IMR-90 (cell line): ENCODE measurements around the gene TMEM163. TPM values are rescaled to one million over a fixed set of nuclear protein-coding genes. Genes with fewer than 3 reads are reported as not detected.

ENCODE experiments used
- ATAC-seq: fragments of 200-7000 bp; cut with Tn5 transposase; 2 replicates; pipeline ENCODE4 v1.9.1; 2020; ENCODE audit warnings: low read depth, mild to moderate bottlenecking, moderate library complexity
- BruUV-seq: library from RNA; stranded (reverse); fragments of 400-500 nt; replicated peaks from 2 replicates; lab custom pipeline; 2021; lab: Mats Ljungman, UMichigan
- CTCF ChIA-PET: fragments of 300-600 bp; formaldehyde crosslinking; extraction: SDS; loops from one replicate; lab custom pipeline; 2021; ENCODE audit warnings: antibody characterized with exemption; lab: Yijun Ruan, JAX
- POLR2A ChIA-PET: fragments of 300-600 bp; sonication (Branson Sonifier 250); formaldehyde crosslinking; loops from one replicate; lab custom pipeline; 2022; ENCODE audit warnings: antibody characterized with exemption; ENCODE audit not compliant: unreplicated experiment; lab: Charles Lee
- DNase-seq: peaks from one replicate; pipeline ENCODE4 v3.0.0; 2013
- H2AFZ ChIP-seq: replicated peaks from 2 replicates; pipeline ENCODE3; 2013; ENCODE audit warnings: low read length, mild to moderate bottlenecking; ENCODE audit not compliant: poor library complexity
- H2AK5ac ChIP-seq: 2 replicates; pipeline ENCODE4 v1.6.1; 2013; ENCODE audit warnings: low read depth, low read length, inconsistent platforms
- H2AK9ac ChIP-seq: replicated peaks from 2 replicates; pipeline ENCODE3; 2013; ENCODE audit warnings: mild to moderate bottlenecking, low read depth, low read length, moderate library complexity; ENCODE audit not compliant: poor library complexity
- H2BK120ac ChIP-seq: 2 replicates; pipeline ENCODE4 v1.6.1; 2013; ENCODE audit warnings: low read depth, low read length, inconsistent platforms
- H2BK15ac ChIP-seq: 3 replicates; pipeline ENCODE4 v1.6.1; 2013; ENCODE audit warnings: low read depth, low read length, inconsistent platforms
- H2BK20ac ChIP-seq: 2 replicates; pipeline ENCODE4 v1.6.1; 2013; ENCODE audit warnings: low read depth, mild to moderate bottlenecking, inconsistent platforms, low read length, moderate library complexity
- H2BK5ac ChIP-seq: 2 replicates; pipeline ENCODE4 v1.6.1; 2013; ENCODE audit warnings: mild to moderate bottlenecking, low read depth, low read length, inconsistent platforms; ENCODE audit not compliant: poor library complexity, severe bottlenecking
- H3K14ac ChIP-seq: replicated peaks from 2 replicates; pipeline ENCODE4 v1.6.1; 2013; ENCODE audit warnings: low read depth, low read length, inconsistent platforms
- H3K18ac ChIP-seq: 2 replicates; pipeline ENCODE4 v1.6.1; 2013; ENCODE audit warnings: low read depth, low read length, control low read depth
- H3K23ac ChIP-seq: 2 replicates; pipeline ENCODE4 v1.6.1; 2013; ENCODE audit warnings: low read depth, low read length, inconsistent platforms
- H3K27ac ChIP-seq: 2 replicates; pipeline ENCODE4 v1.5.1; 2013; ENCODE audit warnings: mild to moderate bottlenecking, control low read depth, low read length; ENCODE audit not compliant: insufficient read depth
- H3K27me3 ChIP-seq: 2 replicates; pipeline ENCODE4 v1.6.1; 2013; ENCODE audit warnings: low read length; ENCODE audit not compliant: control insufficient read depth, insufficient read depth
- H3K36me3 ChIP-seq: 2 replicates; pipeline ENCODE4 v1.6.1; 2013; ENCODE audit warnings: low read length, mixed read lengths; ENCODE audit not compliant: control insufficient read depth, insufficient read depth
- H3K4ac ChIP-seq: 2 replicates; pipeline ENCODE4 v1.6.1; 2013; ENCODE audit warnings: low read depth, low read length, inconsistent platforms
- H3K4me1 ChIP-seq: 2 replicates; pipeline ENCODE4 v1.6.1; 2013; ENCODE audit warnings: low read length, mixed read lengths; ENCODE audit not compliant: control insufficient read depth, insufficient read depth
- H3K4me2 ChIP-seq: 2 replicates; pipeline ENCODE4 v1.6.1; 2013; ENCODE audit warnings: low read depth, mild to moderate bottlenecking, control low read depth, low read length, moderate library complexity
- H3K4me3 ChIP-seq: 2 replicates; pipeline ENCODE4 v1.5.1; 2013; ENCODE audit warnings: low read depth, mild to moderate bottlenecking, control low read depth, low read length, moderate library complexity; ENCODE audit not compliant: insufficient read depth
- H3K56ac ChIP-seq: 2 replicates; pipeline ENCODE4 v1.6.1; 2013; ENCODE audit warnings: low read length, inconsistent platforms; ENCODE audit not compliant: insufficient read depth; ENCODE audit errors: extremely low read depth
- H3K79me1 ChIP-seq, 2 experiments: 2 replicates each; pipeline ENCODE4 v1.6.1; 2013; ENCODE audit warnings: low read length in 2 of 2, inconsistent platforms in 1 of 2, low read depth in 1 of 2
- H3K9ac ChIP-seq: 2 replicates; pipeline ENCODE4 v1.6.1; 2013; ENCODE audit warnings: low read depth, low read length, control low read depth
- H3K9me1 ChIP-seq: 2 replicates; pipeline ENCODE4 v1.6.1; 2013; ENCODE audit warnings: low read length, inconsistent platforms; ENCODE audit not compliant: insufficient read depth
- H3K9me3 ChIP-seq: 2 replicates; pipeline ENCODE4 v1.6.1; 2013; ENCODE audit warnings: low read length; ENCODE audit not compliant: control insufficient read depth, insufficient read depth
- H4K20me1 ChIP-seq: 2 replicates; pipeline ENCODE4 v1.6.1; 2013; ENCODE audit warnings: low read length, inconsistent platforms; ENCODE audit not compliant: insufficient read depth
- H4K5ac ChIP-seq: 2 replicates; pipeline ENCODE4 v1.6.1; 2013; ENCODE audit warnings: mild to moderate bottlenecking, low read depth, low read length, control low read depth
- H4K8ac ChIP-seq, 2 experiments: 2 replicates each; pipeline ENCODE4 v1.6.1; 2013; ENCODE audit warnings: low read depth in 2 of 2, low read length in 2 of 2, control low read depth in 1 of 2, inconsistent platforms in 1 of 2
- H4K91ac ChIP-seq: 2 replicates; pipeline ENCODE4 v1.6.1; 2013; ENCODE audit warnings: low read depth, low read length, inconsistent platforms; ENCODE audit not compliant: insufficient read depth
- BHLHE40 ChIP-seq: fragments of 150-350 bp; IDR thresholded peaks from 2 replicates; pipeline ENCODE4 v1.6.1; 2016; ENCODE audit warnings: mild to moderate bottlenecking, low read depth, low read length
- CEBPB ChIP-seq: IDR thresholded peaks from 2 replicates; pipeline ENCODE4 v1.6.1; 2012; ENCODE audit warnings: low read depth, low read length, improper control_type of control experiment
- CHD1 ChIP-seq: IDR thresholded peaks from 2 replicates; pipeline ENCODE4 v1.6.1; 2012; ENCODE audit warnings: low read depth, low read length, improper control_type of control experiment
- CTCF ChIP-seq: conservative IDR thresholded peaks from 2 replicates; pipeline ENCODE4 v1.5.1; 2012; ENCODE audit warnings: mild to moderate bottlenecking, low read depth, low read length, improper control_type of control experiment
- ELK1 ChIP-seq: fragments of 150-350 bp; IDR thresholded peaks from 2 replicates; pipeline ENCODE4 v1.6.1; 2016; ENCODE audit warnings: low read depth, mild to moderate bottlenecking, low read length, moderate library complexity, borderline replicate concordance
- FOS ChIP-seq: fragments of 150-350 bp; IDR thresholded peaks from 2 replicates; pipeline ENCODE4 v1.6.1; 2016; ENCODE audit warnings: low read depth, low read length
- MAFK ChIP-seq: IDR thresholded peaks from 2 replicates; pipeline ENCODE4 v1.6.1; 2012; ENCODE audit warnings: low read depth, low read length, improper control_type of control experiment
- MAZ ChIP-seq: IDR thresholded peaks from 2 replicates; pipeline ENCODE4 v1.6.1; 2012; ENCODE audit warnings: low read depth, mild to moderate bottlenecking, low read length, improper control_type of control experiment, moderate library complexity, borderline replicate concordance
- MXI1 ChIP-seq: IDR thresholded peaks from 2 replicates; pipeline ENCODE4 v1.6.1; 2012; ENCODE audit warnings: low read depth, mild to moderate bottlenecking, low read length, moderate library complexity, borderline replicate concordance
- POLR2A ChIP-seq: IDR thresholded peaks from 2 replicates; pipeline ENCODE4 v1.6.1; 2012; ENCODE audit warnings: mild to moderate bottlenecking, low read depth, low read length
- RFX5 ChIP-seq: IDR thresholded peaks from 2 replicates; pipeline ENCODE4 v1.8.0; 2012; ENCODE audit warnings: low read depth, mild to moderate bottlenecking, low read length, moderate library complexity
- SMC3 ChIP-seq: fragments of 150-350 bp; IDR thresholded peaks from 2 replicates; pipeline ENCODE4 v1.6.1; 2016; ENCODE audit warnings: low read depth, mild to moderate bottlenecking, antibody characterized with exemption, low read length, moderate library complexity
- USF2 ChIP-seq: fragments of 150-350 bp; IDR thresholded peaks from 2 replicates; pipeline ENCODE4 v1.6.1; 2017; ENCODE audit warnings: mild to moderate bottlenecking, antibody characterized with exemption, low read length, low read depth
- WGBS, 2 experiments: methylation state at CpG; one replicate each; pipeline versions ENCODE4 v1.1.5 to v1.1.7; 2013; ENCODE audit warnings: missing lambda C conversion rate in 2 of 2; ENCODE audit not compliant: insufficient read length in 1 of 2; ENCODE audit errors: extremely low coverage in 2 of 2; 5-methylcytosine and 5-hydroxymethylcytosine counted together
- dilution Hi-C: fragments of 300-500 bp; cut with HindIII; formaldehyde crosslinking; loops from one replicate; pipeline ENCODE4 v1.14.3; 2018; ENCODE audit warnings: low sequenced_read_pairs; ENCODE audit not compliant: unreplicated experiment
- in situ Hi-C: fragments of 300-500 bp; cut with MboI; formaldehyde crosslinking; loops from 3 replicates; pipeline ENCODE4 v1.14.3; 2019; ENCODE audit warnings: low sequenced_read_pairs, inconsistent platforms, mixed read lengths
- intact Hi-C: fragments of 100-400 bp; cut with micrococcal nuclease; formaldehyde crosslinking; loops from 2 replicates; pipeline ENCODE4 v1.10.0; 2022
- polyA plus RNA-seq, 3 experiments: library from polyadenylated mRNA; depleted of rRNA; stranded (reverse); fragments of >200 nt; gene quantifications; 2 replicates each; pipeline ENCODE4 v1.2.3, GENCODE V29; 2012; ENCODE audit warnings: low replicate concordance in 1 of 3
- total RNA-seq: library from RNA; depleted of rRNA; stranded (reverse); fragments of >200 nt; gene quantifications from 2 replicates; pipeline ENCODE4 v1.2.3, GENCODE V29; 2012

TMEM163 gene
- total and polyA plus RNA-seq, 2 of the 4 experiments (the other 2 are of a cell fraction): not detected

GRCh38 chr2:134462791-134463698, 255.8 kb downstream of the TMEM163 start:
- 73% methylated on average over 2 of the region's 11 CpGs; no CpG with 5 or more reads in 1 of the 2 experiments for WGBS, 2 experiments
- dilution Hi-C loops: no loop called here

More at GRCh38 chr2:134462791-134463698, 255.8 kb downstream of the TMEM163 start:
- TF ChIP-seq MAFK (no peak), CHD1 (no peak), RFX5 (no peak), MXI1 (no peak), CTCF (no peak), BHLHE40 (no peak), MAZ (no peak), ELK1 (no peak), FOS (no peak), CEBPB (no peak), SMC3 (no peak), USF2 (no peak), POLR2A (no peak)
- DNase-seq: no peak
- Histone ChIP-seq H3K9ac (no peak overlapping the region), H2AK9ac (no peak overlapping the region), H3K27me3 (peaks cover 26% of the 10 kb centered on the region), H2BK15ac (no peak overlapping the region), H3K9me1 (0 out of 2 replicates have a peak, but pooled peaks cover 4% of the 10 kb centered on the region), H3K4me2 (no peak overlapping the region), H2BK20ac (no peak overlapping the region), H4K5ac (no peak overlapping the region), H4K20me1 (no peaks in the 10 kb centered on the region), H3K79me1 (no peaks in the 10 kb centered on the region), H3K56ac (no peak overlapping the region), H3K23ac (no peak overlapping the region), H4K8ac (no peak overlapping the region), H3K36me3 (no peaks in the 10 kb centered on the region), H2BK5ac (no peak overlapping the region), H2AK5ac (no peak overlapping the region; the same call in 1 of the 2 replicates), H3K27ac (no peak overlapping the region), H3K4me3 (no peak overlapping the region), H3K4ac (no peak overlapping the region), H3K18ac (no peak overlapping the region), H3K14ac (no peak overlapping the region), H4K91ac (no peak overlapping the region), H2AFZ (no peak overlapping the region), H2BK120ac (no peak overlapping the region), H3K9me3 (no peaks in the 10 kb centered on the region), H3K4me1 (no peaks in the 10 kb centered on the region)
- ChIA-PET POLR2A (no interaction called here), CTCF (no interaction called here)
- in situ Hi-C loops: loop anchor here (5.0 kb wide), 1 partner anchor 434 kb away; no protein-coding TSS in a partner anchor
- ATAC-seq: no peak
- intact Hi-C loops: no loop called here
- no TSS peak for BruUV-seq
